ENCODE data around the gene LYST. TPM values are rescaled to one million over a fixed set of nuclear protein-coding genes. Genes with fewer than 3 reads are reported as not detected.

Gene LYST
- total and polyA plus RNA-seq, 10 of the 15 experiments (the other 5 are each of a cell fraction or from before 2014, with no cell fraction given): 3.3 to 28.1 (median 5.6) TPM

- TF ChIP-seq BRCA1 (IDR thresholded peaks at IDR 0.05; ENCODE audit: low read depth, low read length): no peak
- no peak for TF ChIP-seq TARDBP (IDR thresholded peaks at IDR 0.05; ENCODE audit: borderline replicate concordance)
- no peak for TF ChIP-seq E2F8 (IDR thresholded peaks at IDR 0.05; ENCODE audit: low read depth, partially characterized antibody)
- TF ChIP-seq CBFB (IDR thresholded peaks at IDR 0.05; ENCODE audit: low read depth): no peak
- TF ChIP-seq KDM1A (IDR thresholded peaks at IDR 0.05; ENCODE audit: borderline replicate concordance): no peak
- TF ChIP-seq CHD2 (IDR thresholded peaks at IDR 0.05; ENCODE audit: borderline replicate concordance, low read depth, low read length): no peak
- no peak for TF ChIP-seq MEF2B (IDR thresholded peaks at IDR 0.05; ENCODE audit: partially characterized antibody, poor library complexity, severe bottlenecking)
- ChIA-PET SMC1A (ENCODE audit: uncharacterized antibody, unreplicated experiment) (interaction anchor here (0.6 to 7.9 kb wide), 14 partner anchors 9 to 178 kb away, joined by 3 to 97 read pairs (median 3); partner anchors contain the start of gene LYST), RAD21 (ENCODE audit: unreplicated experiment) (interaction anchor here (0.9 to 4.2 kb wide), 4 partner anchors 21 to 127 kb away, joined by 3 to 67 read pairs (median 6); no protein-coding TSS in a partner anchor), POLR2A (interaction anchor here (1.2 kb wide), 1 partner anchor 13 kb away, joined by 3 read pairs; no protein-coding TSS in a partner anchor), CTCF (interaction anchor here (0.7 to 9.3 kb wide), 15 partner anchors 9 to 126 kb away, joined by 3 to 129 read pairs (median 8); partner anchors contain the start of gene LYST)
- H4K20me1 ChIP-seq (ENCODE audit: control insufficient read depth, insufficient read depth): no peaks in the 10 kb centered on the region
- no peak overlapping the region for H3K4me3 ChIP-seq
- no peak for FAIRE-seq
- no peaks in the 10 kb centered on the region for H3K36me3 ChIP-seq (ENCODE audit: control insufficient read depth in 2 of 2, insufficient read depth in 2 of 2, low read length in 1 of 2)
- no peak overlapping the region for H3K9ac ChIP-seq (ENCODE audit: control insufficient read depth, insufficient read depth, low read length)
- DNase-seq (ENCODE audit: low read depth, low spot score): no peak
- no peak for ATAC-seq
- in situ Hi-C loops (cut with MboI): no loop called here
- no peaks in the 10 kb centered on the region for H3K27me3 ChIP-seq (replicated peaks in 1 of 2; ENCODE audit: control insufficient read depth in 2 of 2, insufficient read depth in 2 of 2, low read length in 1 of 2)
- WGBS (ENCODE audit: insufficient coverage, insufficient replicate concordance, low lambda C conversion rate, missing lambda C conversion rate): 98% methylated on average over 3 of the region's 3 CpGs
- intact Hi-C loops (cut with micrococcal nuclease; ENCODE audit: unreplicated experiment): loop anchor here (5.0 kb wide), 2 partner anchors 197 to 342 kb away; partner anchors contain the start of genes B3GALNT2 and GNG4
- no peak overlapping the region for H2AFZ ChIP-seq (ENCODE audit: control insufficient read depth, low read depth, low read length)
- H3K4me2 ChIP-seq (ENCODE audit: control insufficient read depth, insufficient read depth): no peak overlapping the region
- peaks cover 8% of the 10 kb centered on the region; the same call in 1 of the 2 replicates for H3K79me2 ChIP-seq (ENCODE audit: control insufficient read depth, insufficient read depth, low read length)
- BruUV-seq (replicated peaks): no TSS peak
- no peak overlapping the region for H3K27ac ChIP-seq (ENCODE audit: control insufficient read depth, insufficient read depth)
- no peaks in the 10 kb centered on the region; the same call in 2 of the 3 replicates for H3K9me3 ChIP-seq (replicated peaks; ENCODE audit: control insufficient read depth, insufficient read depth, low read length)
- peaks cover 7% of the 10 kb centered on the region for H3K4me1 ChIP-seq (ENCODE audit: control insufficient read depth, insufficient read depth, low read length)
These were observed 21.9 kb downstream of the LYST start for GRCh38 chr1:235844776-235845175.
